ENCODE data around the gene SURF1.

The SURF1 gene

GRCh38 chr9:133335924-133336811, 20.1 kb downstream of the SURF1 start, which contains the start of gene SURF6:
SURF6 (minus strand) TSS chr9:133336188; CDS start chr9:133336132, 56 bp downstream.
- TF ChIP-seq TEAD4 (IDR thresholded peaks at IDR 0.05) (peak; percentile 64), EGR1 (IDR thresholded peaks at IDR 0.05) (peak; percentile 58; the same call in 1 of the 2 replicates), YY1 (IDR thresholded peaks at IDR 0.05; ENCODE audit: low read depth) (peak; percentile 90), EP300 (IDR thresholded peaks at IDR 0.05; ENCODE audit: borderline replicate concordance) (no peak), TAF1 (IDR thresholded peaks at IDR 0.05; ENCODE audit: low read depth) (peak; percentile 87), REST (IDR thresholded peaks at IDR 0.05; ENCODE audit: low read depth) (no peak), TCF12 (IDR thresholded peaks at IDR 0.05; ENCODE audit: low read depth) (peak; percentile 79)
- TF ChIP-seq, protein P1, sequence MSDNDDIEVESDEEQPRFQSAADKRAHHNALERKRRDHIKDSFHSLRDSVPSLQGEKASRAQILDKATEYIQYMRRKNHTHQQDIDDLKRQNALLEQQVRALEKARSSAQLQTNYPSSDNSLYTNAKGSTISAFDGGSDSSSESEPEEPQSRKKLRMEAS (IDR thresholded peaks at IDR 0.05), result peak; percentile 97

DNA sequence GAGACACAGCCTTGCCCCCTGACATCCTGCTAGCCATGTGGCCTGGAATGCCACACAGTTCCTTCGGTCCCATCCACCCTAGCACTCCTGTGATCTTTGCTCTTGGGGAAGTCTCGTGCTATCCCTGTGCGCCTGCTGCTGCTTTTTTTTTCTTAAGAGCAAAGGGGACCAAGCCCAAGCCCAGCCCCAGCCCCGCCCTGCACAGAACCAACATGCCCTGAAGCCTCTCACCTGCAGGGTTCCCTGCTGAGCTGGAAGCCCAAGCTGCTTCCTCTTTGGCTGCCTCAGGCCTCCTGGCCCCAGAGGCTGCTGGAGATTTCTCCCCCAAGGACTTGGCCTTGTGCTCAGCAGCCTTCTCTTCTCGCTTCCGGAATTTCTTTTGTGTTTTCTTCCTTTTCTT, 22.1 kb downstream of the SURF1 start:
- no peak for TF ChIP-seq CREB1 (IDR thresholded peaks at IDR 0.05; ENCODE audit: low read depth)
- TF ChIP-seq ZBTB7A (IDR thresholded peaks at IDR 0.05; ENCODE audit: low read depth), result no peak
- TF ChIP-seq EP300 (IDR thresholded peaks at IDR 0.05; ENCODE audit: borderline replicate concordance), result no peak
- no peak for TF ChIP-seq USF1 (IDR thresholded peaks at IDR 0.05)
- TF ChIP-seq FOXM1 (IDR thresholded peaks at IDR 0.05; ENCODE audit: borderline replicate concordance, low read depth), result no peak
- no peak for TF ChIP-seq TAF1 (IDR thresholded peaks at IDR 0.05; ENCODE audit: low read depth)
- TF ChIP-seq YY1 (IDR thresholded peaks at IDR 0.05; ENCODE audit: low read depth), result no peak
- no peak for TF ChIP-seq RAD21 (IDR thresholded peaks at IDR 0.05; ENCODE audit: low read depth)
- TF ChIP-seq REST (IDR thresholded peaks at IDR 0.05; ENCODE audit: low read depth), result no peak
- TF ChIP-seq, protein P1 (IDR thresholded peaks at IDR 0.05), result no peak
- no peak for TF ChIP-seq NFIC (IDR thresholded peaks at IDR 0.05)
- TF ChIP-seq EGR1 (IDR thresholded peaks at IDR 0.05), result no peak
- no peak for TF ChIP-seq CEBPB (IDR thresholded peaks at IDR 0.05)
- TF ChIP-seq TCF12 (IDR thresholded peaks at IDR 0.05; ENCODE audit: low read depth), result no peak
- no peak for TF ChIP-seq TEAD4 (IDR thresholded peaks at IDR 0.05)

DNA sequence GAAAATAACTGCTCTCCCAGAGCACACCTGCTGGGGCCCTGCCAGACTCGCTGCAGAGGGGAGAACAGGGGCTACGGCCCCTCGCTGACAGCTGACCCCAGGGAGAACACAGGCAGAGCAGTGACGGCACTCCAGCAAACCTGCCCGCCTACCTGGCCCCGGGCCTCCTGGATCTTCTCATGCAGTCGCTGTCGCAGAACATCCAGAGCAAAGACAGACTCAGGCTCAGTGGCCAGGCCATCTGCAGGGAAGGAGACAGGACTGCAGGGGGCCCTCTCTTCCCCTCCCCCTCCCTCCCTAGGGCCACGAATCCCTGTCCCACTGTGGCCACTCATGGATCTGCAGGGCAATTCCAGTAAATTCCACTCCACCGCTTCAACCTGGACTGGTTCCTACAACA, 22.7 kb downstream of the SURF1 start:
- TF ChIP-seq REST (IDR thresholded peaks at IDR 0.05; ENCODE audit: low read depth), result no peak
- TF ChIP-seq TCF12 (IDR thresholded peaks at IDR 0.05; ENCODE audit: low read depth), result no peak
- TF ChIP-seq YY1 (IDR thresholded peaks at IDR 0.05; ENCODE audit: low read depth), result no peak
- TF ChIP-seq RAD21 (IDR thresholded peaks at IDR 0.05; ENCODE audit: low read depth), result no peak
- TF ChIP-seq EP300 (IDR thresholded peaks at IDR 0.05; ENCODE audit: borderline replicate concordance), result no peak
- TF ChIP-seq NFIC (IDR thresholded peaks at IDR 0.05), result no peak
- no peak for TF ChIP-seq TEAD4 (IDR thresholded peaks at IDR 0.05)
- TF ChIP-seq CREB1 (IDR thresholded peaks at IDR 0.05; ENCODE audit: low read depth), result no peak
- TF ChIP-seq FOXM1 (IDR thresholded peaks at IDR 0.05; ENCODE audit: borderline replicate concordance, low read depth), result no peak
- TF ChIP-seq, protein P1 (IDR thresholded peaks at IDR 0.05), result no peak

DNA sequence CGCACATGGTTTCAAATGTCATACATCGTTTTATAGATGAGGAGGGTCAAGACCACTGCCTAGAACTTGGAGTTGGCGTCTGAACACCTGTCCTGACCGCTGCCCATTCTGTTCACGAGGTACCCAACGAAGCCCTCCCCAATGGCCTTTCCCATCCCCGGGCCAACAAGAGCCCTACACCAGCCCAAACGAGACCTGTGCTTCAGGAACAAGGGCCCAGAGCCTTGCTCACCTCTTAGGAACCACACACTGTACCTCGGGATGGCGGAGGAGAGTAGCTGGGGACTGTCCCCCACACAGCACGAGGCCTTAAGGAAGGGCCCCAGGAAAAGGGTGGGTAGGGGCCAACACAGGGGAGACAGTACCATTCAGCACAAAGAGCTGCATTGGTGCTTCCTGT, 23.3 kb downstream of the SURF1 start:
- TF ChIP-seq TAF1 (IDR thresholded peaks at IDR 0.05; ENCODE audit: low read depth) (no peak), EP300 (IDR thresholded peaks at IDR 0.05; ENCODE audit: borderline replicate concordance) (no peak), CEBPB (IDR thresholded peaks at IDR 0.05) (no peak), TEAD4 (IDR thresholded peaks at IDR 0.05) (no peak), REST (IDR thresholded peaks at IDR 0.05; ENCODE audit: low read depth) (no peak), YY1 (IDR thresholded peaks at IDR 0.05; ENCODE audit: low read depth) (no peak), TCF12 (IDR thresholded peaks at IDR 0.05; ENCODE audit: low read depth) (no peak), USF1 (IDR thresholded peaks at IDR 0.05) (no peak), RAD21 (IDR thresholded peaks at IDR 0.05; ENCODE audit: low read depth) (no peak), FOXM1 (IDR thresholded peaks at IDR 0.05; ENCODE audit: borderline replicate concordance, low read depth) (no peak), NFIC (IDR thresholded peaks at IDR 0.05) (no peak), EGR1 (IDR thresholded peaks at IDR 0.05) (no peak), CREB1 (IDR thresholded peaks at IDR 0.05; ENCODE audit: low read depth) (no peak), ZBTB7A (IDR thresholded peaks at IDR 0.05; ENCODE audit: low read depth) (no peak)
- TF ChIP-seq, protein P1 (IDR thresholded peaks at IDR 0.05), result no peak

All from Ishikawa (cell line).